Measurements from ENCODE around the gene UNC50. TPM values are rescaled to one million over a fixed set of nuclear protein-coding genes. Genes with fewer than 3 reads are reported as not detected.

Gene UNC50
- total RNA-seq, 1 donor, result 36.2 TPM

GRCh38 chr2:98560256-98560771, 48.1 kb upstream of the UNC50 start:
- Histone ChIP-seq H3K36me3 (ENCODE audit: insufficient read depth, low read length) (no peaks in the 10 kb centered on the region), H3K79me2 (ENCODE audit: insufficient read depth, low read length) (no peaks in the 10 kb centered on the region), H4K20me1 (ENCODE audit: insufficient read depth, low read length) (no peaks in the 10 kb centered on the region), H2AFZ (ENCODE audit: low read length) (peak overlapping the region; percentile 73), H3K9me3 (ENCODE audit: low read depth, low read length) (no peaks in the 10 kb centered on the region), H3K4me3 (ENCODE audit: insufficient read depth, low read length) (peak overlapping the region; percentile 24), H3K4me2 (ENCODE audit: insufficient read depth, low read length) (peak overlapping the region; percentile 67), H3K4me1 (ENCODE audit: insufficient read depth, low read length) (peaks cover 29% of the 10 kb centered on the region), H3K27ac (ENCODE audit: low read depth, low read length) (peak overlapping the region; percentile 70), H3K27me3 (ENCODE audit: insufficient read depth, low read length) (no peaks in the 10 kb centered on the region)
- peak; percentile 99 for DNase-seq (ENCODE audit: insufficient read length, low spot score, missing footprints)
- TF ChIP-seq CTCF (IDR thresholded peaks at IDR 0.05; ENCODE audit: extremely low read depth, low read depth, low read length), result no peak

GRCh38 chr2:98561018-98561417, 47.4 kb upstream of the UNC50 start:
- Histone ChIP-seq H3K4me1 (ENCODE audit: insufficient read depth, low read length) (peaks cover 29% of the 10 kb centered on the region), H3K4me3 (ENCODE audit: insufficient read depth, low read length) (no peak overlapping the region), H3K79me2 (ENCODE audit: insufficient read depth, low read length) (no peaks in the 10 kb centered on the region), H3K9me3 (ENCODE audit: low read depth, low read length) (no peaks in the 10 kb centered on the region), H3K4me2 (ENCODE audit: insufficient read depth, low read length) (no peak overlapping the region), H3K27me3 (ENCODE audit: insufficient read depth, low read length) (no peaks in the 10 kb centered on the region), H3K36me3 (ENCODE audit: insufficient read depth, low read length) (no peaks in the 10 kb centered on the region), H2AFZ (ENCODE audit: low read length) (no peak overlapping the region), H3K27ac (ENCODE audit: low read depth, low read length) (no peak overlapping the region), H4K20me1 (ENCODE audit: insufficient read depth, low read length) (no peaks in the 10 kb centered on the region)
- no peak for DNase-seq (ENCODE audit: insufficient read length, low spot score, missing footprints)
- TF ChIP-seq CTCF (IDR thresholded peaks at IDR 0.05; ENCODE audit: extremely low read depth, low read depth, low read length), result no peak

GRCh38 chr2:98561902-98562695, 46.3 kb upstream of the UNC50 start:
- Histone ChIP-seq H3K27ac (ENCODE audit: low read depth, low read length) (peak overlapping the region; percentile 77), H3K79me2 (ENCODE audit: insufficient read depth, low read length) (no peaks in the 10 kb centered on the region), H3K4me2 (ENCODE audit: insufficient read depth, low read length) (no peak overlapping the region), H3K4me1 (ENCODE audit: insufficient read depth, low read length) (peaks cover 29% of the 10 kb centered on the region), H3K27me3 (ENCODE audit: insufficient read depth, low read length) (no peaks in the 10 kb centered on the region), H3K4me3 (ENCODE audit: insufficient read depth, low read length) (no peak overlapping the region), H3K9me3 (ENCODE audit: low read depth, low read length) (no peaks in the 10 kb centered on the region), H4K20me1 (ENCODE audit: insufficient read depth, low read length) (no peaks in the 10 kb centered on the region), H2AFZ (ENCODE audit: low read length) (peak overlapping the region; percentile 17), H3K36me3 (ENCODE audit: insufficient read depth, low read length) (no peaks in the 10 kb centered on the region)
- TF ChIP-seq CTCF (IDR thresholded peaks at IDR 0.05; ENCODE audit: extremely low read depth, low read depth, low read length), result no peak
- DNase-seq (ENCODE audit: insufficient read length, low spot score, missing footprints), result peak; percentile 57

- Histone ChIP-seq H4K20me1 (ENCODE audit: insufficient read depth, low read length) (no peaks in the 10 kb centered on the region), H3K36me3 (ENCODE audit: insufficient read depth, low read length) (no peaks in the 10 kb centered on the region), H3K4me1 (ENCODE audit: insufficient read depth, low read length) (peaks cover 36% of the 10 kb centered on the region), H2AFZ (ENCODE audit: low read length) (no peak overlapping the region), H3K27me3 (ENCODE audit: insufficient read depth, low read length) (no peaks in the 10 kb centered on the region), H3K27ac (ENCODE audit: low read depth, low read length) (no peak overlapping the region), H3K79me2 (ENCODE audit: insufficient read depth, low read length) (no peaks in the 10 kb centered on the region), H3K9me3 (ENCODE audit: low read depth, low read length) (no peaks in the 10 kb centered on the region), H3K4me3 (ENCODE audit: insufficient read depth, low read length) (no peak overlapping the region), H3K4me2 (ENCODE audit: insufficient read depth, low read length) (no peak overlapping the region)
- no peak for DNase-seq (ENCODE audit: insufficient read length, low spot score, missing footprints)
- no peak for TF ChIP-seq CTCF (IDR thresholded peaks at IDR 0.05; ENCODE audit: extremely low read depth, low read depth, low read length)
Measured at GRCh38 chr2:98563394-98563793, 45.0 kb upstream of the UNC50 start.
